ENCODE data around the gene CRYBA2. TPM values are rescaled to one million over a fixed set of nuclear protein-coding genes. Genes with fewer than 3 reads are reported as not detected.

The CRYBA2 gene
- total and polyA plus RNA-seq, 2 of the 8 experiments (the other 6 are each of a cell fraction or from before 2014, with no cell fraction given) = not detected

- TF ChIP-seq SUZ12 (IDR thresholded peaks at IDR 0.05; ENCODE audit: low read length) = no peak; the same call in 1 of the 2 replicates
- no peak for TF ChIP-seq PHF8 (conservative IDR thresholded peaks at IDR 0.05; ENCODE audit: low read depth, low read length)
- TF ChIP-seq MAX (IDR thresholded peaks at IDR 0.05) = peak; percentile 52; the same call in 1 of the 2 replicates
- TF ChIP-seq POLR2AphosphoS5 (IDR thresholded peaks at IDR 0.05; ENCODE audit: low read depth, low read length) = no peak
- no peak for TF ChIP-seq ZNF274 (IDR thresholded peaks at IDR 0.05; ENCODE audit: borderline replicate concordance, extremely low read depth, low read length)
- TF ChIP-seq RXRA (IDR thresholded peaks at IDR 0.05; ENCODE audit: insufficient read depth, low read depth, low read length) = no peak
- TF ChIP-seq, protein P1, sequence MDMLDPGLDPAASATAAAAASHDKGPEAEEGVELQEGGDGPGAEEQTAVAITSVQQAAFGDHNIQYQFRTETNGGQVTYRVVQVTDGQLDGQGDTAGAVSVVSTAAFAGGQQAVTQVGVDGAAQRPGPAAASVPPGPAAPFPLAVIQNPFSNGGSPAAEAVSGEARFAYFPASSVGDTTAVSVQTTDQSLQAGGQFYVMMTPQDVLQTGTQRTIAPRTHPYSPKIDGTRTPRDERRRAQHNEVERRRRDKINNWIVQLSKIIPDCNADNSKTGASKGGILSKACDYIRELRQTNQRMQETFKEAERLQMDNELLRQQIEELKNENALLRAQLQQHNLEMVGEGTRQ (IDR thresholded peaks at IDR 0.05; ENCODE audit: low read length) = no peak
- no peak for TF ChIP-seq SIN3A (conservative IDR thresholded peaks at IDR 0.05 in 1 of 2, IDR thresholded peaks at IDR 0.05 in 1 of 2; ENCODE audit: low read depth in 1 of 2, low read length in 2 of 2)
- TF ChIP-seq EZH2 (IDR thresholded peaks at IDR 0.05; ENCODE audit: low read depth, low read length, severe bottlenecking) = no peak
- TF ChIP-seq BACH1 (IDR thresholded peaks at IDR 0.05; ENCODE audit: low read length) = no peak
- TF ChIP-seq CBX5 (IDR thresholded peaks at IDR 0.05; ENCODE audit: low read depth, low read length) = no peak
- no peak for TF ChIP-seq CTCF (IDR thresholded peaks at IDR 0.05; ENCODE audit: control extremely low read depth in 1 of 3, insufficient read depth in 1 of 3, low read depth in 1 of 3, low read length in 3 of 3)
- TF ChIP-seq GABPA (IDR thresholded peaks at IDR 0.05; ENCODE audit: borderline replicate concordance, insufficient read depth, low read length) = no peak
- no peak for TF ChIP-seq CREB1 (IDR thresholded peaks at IDR 0.05)
- TF ChIP-seq KDM5A (IDR thresholded peaks at IDR 0.05; ENCODE audit: low read length) = no peak
- no peak for TF ChIP-seq TEAD4 (IDR thresholded peaks at IDR 0.05; ENCODE audit: low read depth, low read length)
- TF ChIP-seq, protein P2, sequence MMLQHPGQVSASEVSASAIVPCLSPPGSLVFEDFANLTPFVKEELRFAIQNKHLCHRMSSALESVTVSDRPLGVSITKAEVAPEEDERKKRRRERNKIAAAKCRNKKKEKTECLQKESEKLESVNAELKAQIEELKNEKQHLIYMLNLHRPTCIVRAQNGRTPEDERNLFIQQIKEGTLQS (IDR thresholded peaks at IDR 0.05; ENCODE audit: insufficient read depth, low read depth, low read length) = no peak
- peak; percentile 70 for TF ChIP-seq RNF2 (IDR thresholded peaks at IDR 0.05; ENCODE audit: borderline replicate concordance, low read depth, low read length, missing control alignments, poor library complexity, severe bottlenecking)
Observed at GRCh38 chr2:218985325-218986091, 7.7 kb downstream of the CRYBA2 start (continued).
